Lower leg skin (tissue), 4 donors: ENCODE data around the gene XCL2. TPM values are rescaled to one million over a fixed set of nuclear protein-coding genes. Genes with fewer than 3 reads are reported as not detected.

Experiments
- DNase-seq, 2 donors: peaks; one replicate each; pipeline ENCODE4 v3.0.0-alpha.2; 2019; ENCODE audit warnings: low spot score in 2 of 2
- H3K4me3 ChIP-seq: fragments of 200-600 bp; sonication (generic); 2 replicates; pipeline ENCODE4 v1.5.1; 2017; ENCODE audit warnings: mild to moderate bottlenecking, low read depth; ENCODE audit not compliant: poor library complexity, severe bottlenecking
- POLR2A ChIP-seq, 2 donors: fragments of 450-650 bp; IDR thresholded peaks; one replicate each; pipeline ENCODE4 v1.6.1; 2016 to 2017; ENCODE audit warnings: antibody characterized with exemption in 2 of 2, mild to moderate bottlenecking in 1 of 2, moderate library complexity in 1 of 2
- WGBS, 2 donors: methylation state at CpG; one replicate each; pipeline ENCODE4 v1.1.5; 2018; 5-methylcytosine and 5-hydroxymethylcytosine counted together
- intact Hi-C: fragments of 100-400 bp; cut with DNase I; formaldehyde crosslinking; loops from one replicate; pipeline ENCODE4 v1.15.0; 2023; ENCODE audit warnings: low total_unique reads
- total RNA-seq, 4 donors: library from RNA; depleted of rRNA; stranded (reverse); fragments of >200 nt; gene quantifications; one replicate each; pipeline ENCODE4 v1.1.0, GENCODE V29; 2016
- TF ChIP-seq, protein P1 (sequence below), 3 donors: fragments of 450-650 bp; IDR thresholded peaks; one replicate each; pipeline ENCODE4 v1.5.1; 2016; ENCODE audit warnings: antibody characterized with exemption in 3 of 3, mild to moderate bottlenecking in 3 of 3, moderate library complexity in 2 of 3

XCL2 gene
- total RNA-seq, 4 donors from 2014 or later: not detected

- intact Hi-C loops: no loop called here
- DNase-seq: no peak
- no peak for TF ChIP-seq POLR2A (IDR thresholded peaks at IDR 0.05)
- TF ChIP-seq, protein P1, sequence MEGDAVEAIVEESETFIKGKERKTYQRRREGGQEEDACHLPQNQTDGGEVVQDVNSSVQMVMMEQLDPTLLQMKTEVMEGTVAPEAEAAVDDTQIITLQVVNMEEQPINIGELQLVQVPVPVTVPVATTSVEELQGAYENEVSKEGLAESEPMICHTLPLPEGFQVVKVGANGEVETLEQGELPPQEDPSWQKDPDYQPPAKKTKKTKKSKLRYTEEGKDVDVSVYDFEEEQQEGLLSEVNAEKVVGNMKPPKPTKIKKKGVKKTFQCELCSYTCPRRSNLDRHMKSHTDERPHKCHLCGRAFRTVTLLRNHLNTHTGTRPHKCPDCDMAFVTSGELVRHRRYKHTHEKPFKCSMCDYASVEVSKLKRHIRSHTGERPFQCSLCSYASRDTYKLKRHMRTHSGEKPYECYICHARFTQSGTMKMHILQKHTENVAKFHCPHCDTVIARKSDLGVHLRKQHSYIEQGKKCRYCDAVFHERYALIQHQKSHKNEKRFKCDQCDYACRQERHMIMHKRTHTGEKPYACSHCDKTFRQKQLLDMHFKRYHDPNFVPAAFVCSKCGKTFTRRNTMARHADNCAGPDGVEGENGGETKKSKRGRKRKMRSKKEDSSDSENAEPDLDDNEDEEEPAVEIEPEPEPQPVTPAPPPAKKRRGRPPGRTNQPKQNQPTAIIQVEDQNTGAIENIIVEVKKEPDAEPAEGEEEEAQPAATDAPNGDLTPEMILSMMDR (IDR thresholded peaks at IDR 0.05): no peak
- WGBS, 2 donors: 80 to 87% methylated on average over 13 of the region's 13 CpGs
- H3K4me3 ChIP-seq: no peak overlapping the region
Observed at GRCh38 chr1:168512864-168513595, 30.8 kb downstream of the XCL2 start.

DNA sequence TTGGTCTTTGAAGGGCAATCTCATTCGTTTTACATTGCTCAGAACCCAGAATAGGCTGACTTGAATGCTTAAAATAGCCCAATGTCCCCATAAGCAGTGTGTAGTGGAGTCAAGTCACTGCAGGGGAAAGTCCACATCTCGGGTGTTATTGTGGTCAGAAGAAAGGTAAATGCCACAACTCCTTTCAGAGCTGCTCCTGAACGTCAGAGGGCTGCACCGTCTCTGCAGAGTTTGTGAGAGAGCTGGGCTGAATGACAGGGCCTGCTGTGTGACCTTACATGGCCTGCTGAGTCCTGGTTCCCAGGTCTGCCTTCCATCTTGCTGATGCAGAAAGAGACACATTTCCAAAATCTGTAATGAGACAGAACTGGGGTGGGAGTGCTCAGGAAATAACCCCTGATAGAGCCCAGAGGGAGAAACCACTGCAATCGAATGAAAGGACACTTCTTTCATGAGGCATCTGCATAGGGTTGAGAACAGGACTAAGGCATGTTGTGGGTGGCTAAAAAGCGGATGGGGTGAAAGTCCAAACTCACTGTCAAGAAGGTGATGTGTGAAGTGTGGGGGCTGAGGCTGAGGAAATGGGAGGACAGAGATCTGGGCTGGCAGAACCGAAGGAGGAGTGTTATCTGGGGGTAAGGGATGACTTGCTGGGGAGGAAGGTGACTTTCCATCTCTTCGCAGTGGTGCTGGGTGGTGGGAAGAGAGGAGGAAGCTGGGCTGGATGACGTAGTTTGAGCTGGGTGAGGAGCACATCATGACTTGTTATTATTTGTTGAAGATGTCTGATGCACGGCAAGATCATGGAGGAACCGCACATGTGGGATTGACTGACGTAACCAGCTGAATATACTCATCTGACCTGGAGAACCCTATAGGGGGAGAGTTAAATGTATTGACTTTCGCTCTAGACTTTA, 33.7 kb downstream of the XCL2 start:
- DNase-seq: no peak
- H3K4me3 ChIP-seq: no peak overlapping the region
- 84 to 88% methylated on average over 13 of the region's 13 CpGs for WGBS, 2 donors
- intact Hi-C loops: no loop called here
- TF ChIP-seq POLR2A (IDR thresholded peaks at IDR 0.05): no peak
- TF ChIP-seq, protein P1 (IDR thresholded peaks at IDR 0.05): no peak

GRCh38 chr1:168509210-168509609, 34.6 kb downstream of the XCL2 start:
- intact Hi-C loops: no loop called here
- no peak for DNase-seq
- no peak overlapping the region for H3K4me3 ChIP-seq
- WGBS, 2 donors: 78 to 83% methylated on average over 1 of the region's 1 CpG
- TF ChIP-seq, protein P1 (IDR thresholded peaks at IDR 0.05): no peak

DNA sequence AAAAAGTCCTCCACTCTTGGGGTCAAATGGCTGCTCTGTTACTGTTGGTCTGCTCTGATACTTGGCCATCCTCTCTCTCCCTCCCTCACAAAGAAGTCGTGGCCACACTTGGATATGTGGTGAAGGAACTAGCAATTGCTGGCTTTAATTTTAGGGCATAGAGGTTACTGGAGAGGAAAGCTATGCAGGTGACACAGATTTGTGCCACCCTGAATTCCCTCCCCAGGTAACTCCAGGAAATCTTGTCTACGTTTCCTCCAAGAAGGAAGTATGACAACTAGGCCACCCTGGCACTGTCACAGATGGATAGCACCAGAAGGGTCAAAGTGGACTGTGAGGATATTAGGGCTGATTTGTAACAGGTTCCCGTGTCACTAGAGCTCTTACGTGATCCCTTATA, 36.0 kb downstream of the XCL2 start:
- intact Hi-C loops: no loop called here
- no peak for DNase-seq
- TF ChIP-seq, protein P1 (IDR thresholded peaks at IDR 0.05): no peak
- TF ChIP-seq POLR2A (IDR thresholded peaks at IDR 0.05): no peak
- WGBS, 2 donors: 81 to 87% methylated on average over 4 of the region's 4 CpGs
- no peak overlapping the region for H3K4me3 ChIP-seq

DNA sequence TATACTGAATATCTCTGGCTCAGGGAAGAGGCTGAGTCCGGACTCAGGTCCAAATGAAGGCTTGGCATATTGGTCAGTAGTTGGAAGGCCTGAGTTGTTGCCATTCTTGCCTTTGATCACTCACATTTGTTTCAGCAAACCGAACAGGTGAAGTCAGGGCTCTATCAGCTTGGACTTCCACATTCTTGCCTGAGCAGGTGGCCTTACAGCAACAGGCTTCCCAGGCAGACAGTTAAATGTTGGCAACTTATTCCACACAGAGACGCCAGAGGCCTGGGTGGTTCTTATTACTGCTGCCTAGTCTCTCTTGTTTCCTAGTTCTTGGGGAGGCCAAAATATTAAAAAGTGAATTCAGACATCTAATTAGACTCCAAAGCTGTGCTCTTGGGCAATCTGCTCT, 36.6 kb downstream of the XCL2 start:
- TF ChIP-seq, protein P1 (IDR thresholded peaks at IDR 0.05): no peak
- TF ChIP-seq POLR2A (IDR thresholded peaks at IDR 0.05): no peak
- 27 to 51% methylated on average over 3 of the region's 3 CpGs for WGBS, 2 donors
- intact Hi-C loops: no loop called here
- no peak overlapping the region for H3K4me3 ChIP-seq
- no peak for DNase-seq
